NCI-H2171 treated with DMSO at 0.1 percent for 48 hours (cell line): ENCODE data around the gene DNMT1.

ENCODE experiments used
- DNase-seq: peaks from one replicate; lab custom pipeline; 2025; lab: John Stamatoyannopoulos, UW

Gene DNMT1

DNA sequence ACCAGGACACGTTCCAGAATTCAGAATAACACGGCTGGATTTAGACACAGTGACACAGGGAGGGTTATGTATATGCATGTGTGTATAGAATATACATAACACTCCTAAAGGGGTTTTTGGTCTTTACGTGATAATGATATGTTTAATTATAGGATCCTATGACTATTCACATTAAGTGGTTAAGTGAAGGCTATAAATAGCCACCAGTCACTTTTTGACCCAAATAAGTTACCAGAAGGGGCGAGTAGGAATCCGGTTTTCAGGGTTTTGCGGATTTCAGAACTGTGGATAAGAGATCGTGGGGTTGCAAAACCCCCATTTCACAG is 99.2 kb downstream of the DNMT1 start:
- DNase-seq: no peak

DNA sequence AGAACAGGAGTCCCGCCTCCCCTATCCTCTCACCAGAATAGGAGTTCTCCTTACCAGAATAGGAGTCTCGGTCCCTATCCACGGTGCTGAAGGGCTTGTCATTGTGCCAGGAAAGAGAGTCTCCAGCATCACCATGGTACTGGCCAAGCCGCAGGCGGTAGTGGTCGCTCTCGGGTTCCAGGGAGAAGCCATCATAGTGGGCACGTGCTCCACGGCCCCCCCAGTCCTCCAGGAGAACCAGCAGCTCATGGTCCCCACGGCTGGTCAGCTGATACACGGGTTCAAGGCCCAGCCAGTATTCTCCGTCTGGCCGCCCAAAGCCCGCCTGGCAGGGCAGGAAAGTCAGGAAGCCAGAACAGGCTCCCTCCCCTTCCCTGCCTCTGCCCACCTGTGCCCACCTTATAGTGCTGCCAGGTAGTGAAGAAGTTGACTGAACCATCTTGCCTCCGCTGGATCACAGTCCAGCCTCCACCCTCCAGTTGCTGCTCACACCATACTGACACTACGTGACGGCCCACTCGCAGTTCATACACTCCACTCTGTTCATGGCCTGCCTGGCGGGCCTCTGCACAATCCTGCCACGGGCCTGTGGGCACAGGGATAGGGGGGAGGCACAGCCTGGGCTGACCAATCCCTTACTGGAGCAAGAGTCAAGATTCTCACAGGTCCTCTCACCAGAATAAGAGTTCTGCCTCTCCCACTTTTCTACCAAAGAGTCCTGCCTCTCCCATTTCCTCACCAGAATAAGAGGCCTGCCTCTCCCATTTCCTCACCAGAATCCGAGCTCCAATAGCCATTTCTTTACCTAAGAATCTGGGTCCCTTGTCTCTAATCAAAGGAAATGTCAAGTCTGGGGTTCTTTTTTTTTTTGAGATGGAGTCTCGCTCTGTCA is 101.2 kb downstream of the DNMT1 start:
- no peak for DNase-seq

DNA sequence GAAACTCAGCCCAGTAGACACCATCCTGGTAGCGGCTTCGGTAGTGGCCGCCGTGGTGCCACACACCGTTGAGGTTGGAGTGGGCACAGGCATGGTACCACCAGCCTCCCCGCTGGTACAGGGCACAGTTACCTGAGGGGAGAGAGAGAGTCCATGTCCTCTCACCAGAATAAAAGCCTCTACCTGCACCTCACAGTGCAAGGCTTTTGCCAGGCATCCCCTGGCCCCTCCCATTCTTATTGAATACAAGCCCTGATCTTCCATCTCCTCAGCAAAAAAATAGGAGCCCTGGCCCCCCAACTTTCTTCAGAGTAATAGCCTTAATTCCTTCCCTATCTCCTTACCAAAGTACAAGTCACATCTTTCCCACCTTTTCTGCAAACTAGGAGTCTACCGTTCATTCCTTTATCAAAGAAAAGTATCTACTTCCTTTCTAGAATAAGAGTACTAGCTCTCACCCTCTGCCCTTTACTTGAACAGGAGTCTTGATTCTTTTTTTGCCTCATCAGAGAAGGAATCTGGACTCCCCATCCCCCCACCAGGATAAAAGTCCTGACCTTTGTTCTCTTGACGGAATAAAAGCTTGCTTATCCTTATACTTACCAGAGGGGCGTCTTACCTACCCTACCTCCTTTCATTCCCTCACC is 102.0 kb downstream of the DNMT1 start:
- no peak for DNase-seq

DNA sequence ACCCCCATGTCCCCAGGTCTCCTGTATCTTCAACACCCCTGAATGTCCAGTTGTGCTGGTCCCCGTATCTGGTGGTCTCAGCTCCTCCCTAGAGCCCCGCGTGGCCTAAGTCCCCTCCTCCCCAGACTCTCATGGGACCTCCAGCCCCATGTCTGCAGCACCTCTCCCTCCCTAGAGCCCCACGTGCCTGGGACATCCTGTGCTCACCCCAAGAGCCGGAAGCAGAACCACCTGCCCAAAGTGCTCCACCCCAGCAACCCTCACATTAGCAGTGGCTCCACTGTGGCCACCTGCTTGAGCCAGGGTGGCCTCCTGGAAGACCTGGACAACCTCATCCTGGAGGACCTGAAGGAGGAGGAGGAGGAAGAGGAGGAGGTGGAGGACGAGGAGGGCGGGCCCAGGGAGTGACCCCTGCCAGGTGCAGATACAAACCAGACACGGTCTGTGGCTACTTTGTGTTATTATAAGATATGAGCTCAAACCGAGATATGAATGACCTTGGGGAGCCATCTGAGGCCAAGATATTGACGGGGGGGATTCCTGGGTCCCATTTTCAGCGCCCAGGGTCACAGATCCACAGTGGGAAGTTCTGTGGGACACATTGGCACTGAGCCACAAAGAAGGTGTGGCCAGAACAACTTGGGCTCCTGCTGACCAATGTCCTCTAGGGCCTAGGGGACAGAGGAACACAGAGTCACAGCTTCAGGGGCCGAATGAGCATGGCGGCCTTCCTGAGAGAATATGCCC is 102.7 kb downstream of the DNMT1 start:
- no peak for DNase-seq

DNA sequence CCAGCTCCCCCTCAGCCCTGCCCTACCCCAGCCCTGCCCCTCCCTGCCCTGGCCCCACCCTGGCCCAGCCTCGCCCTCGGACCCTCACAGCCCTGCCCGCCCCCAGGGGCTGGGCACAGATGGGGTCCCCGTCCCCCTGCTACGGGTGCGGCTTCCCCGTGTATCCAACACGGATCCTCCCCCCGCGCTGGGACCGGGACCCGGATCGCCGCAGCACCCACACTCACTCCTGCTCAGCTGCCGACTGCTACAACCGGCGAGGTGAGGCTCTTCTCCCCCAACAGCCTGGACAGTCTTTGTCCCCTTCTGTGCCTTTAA is 103.4 kb downstream of the DNMT1 start:
- no peak for DNase-seq

DNA sequence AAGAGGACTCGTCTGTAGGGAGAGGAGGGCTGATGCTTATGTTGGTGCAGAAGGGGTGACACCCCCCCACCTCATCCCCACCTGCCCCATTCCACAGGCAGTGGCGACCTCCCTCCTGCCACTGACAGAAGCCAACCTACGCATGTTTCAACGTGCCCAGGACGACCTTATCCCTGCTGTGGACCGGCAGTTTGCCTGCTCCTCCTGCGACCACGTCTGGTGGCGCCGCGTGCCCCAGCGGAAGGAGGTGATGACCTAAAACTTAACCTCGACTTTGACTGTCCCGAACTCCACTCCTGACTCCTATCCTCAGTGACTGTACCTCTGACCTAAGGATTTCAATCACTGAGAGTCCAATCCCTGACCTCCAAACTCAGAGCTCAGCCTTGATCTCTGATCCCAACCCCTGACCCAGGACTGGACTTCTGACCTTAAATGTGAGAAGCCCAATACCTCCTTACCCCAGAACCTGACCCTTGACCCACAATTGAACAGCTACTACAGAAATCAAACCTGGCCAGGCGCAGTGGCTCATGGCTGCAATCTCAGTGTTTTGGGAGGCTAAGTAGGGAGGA is 104.9 kb downstream of the DNMT1 start:
- no peak for DNase-seq

DNA sequence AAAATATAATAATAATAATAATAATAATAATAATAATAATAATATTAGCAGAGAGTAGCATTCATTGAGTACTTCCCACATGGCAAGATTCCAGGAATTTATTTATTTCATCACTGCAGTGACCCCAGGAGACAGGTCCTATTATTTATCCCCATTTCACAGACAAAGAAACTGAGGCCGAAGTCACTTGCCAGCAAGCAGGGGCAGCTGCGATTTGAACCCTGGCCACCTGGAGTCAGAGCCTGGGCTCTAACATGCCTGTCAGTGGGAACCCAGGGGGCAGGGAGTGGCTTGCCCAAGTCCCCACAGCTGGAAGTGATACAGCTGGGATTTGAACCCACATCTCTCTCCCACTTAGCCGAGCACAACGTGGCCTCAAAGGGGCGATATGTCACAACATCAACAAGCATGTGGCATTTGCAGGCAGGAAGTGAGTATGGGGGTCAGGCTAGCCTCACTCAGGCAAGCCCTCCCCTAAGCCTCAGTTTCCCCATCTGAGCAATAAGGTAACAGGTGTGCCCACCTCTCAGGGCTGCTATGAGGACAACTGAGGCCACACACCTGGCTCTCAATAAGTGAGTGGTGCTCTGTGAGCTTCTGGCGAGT is 105.7 kb downstream of the DNMT1 start:
- no peak for DNase-seq

DNA sequence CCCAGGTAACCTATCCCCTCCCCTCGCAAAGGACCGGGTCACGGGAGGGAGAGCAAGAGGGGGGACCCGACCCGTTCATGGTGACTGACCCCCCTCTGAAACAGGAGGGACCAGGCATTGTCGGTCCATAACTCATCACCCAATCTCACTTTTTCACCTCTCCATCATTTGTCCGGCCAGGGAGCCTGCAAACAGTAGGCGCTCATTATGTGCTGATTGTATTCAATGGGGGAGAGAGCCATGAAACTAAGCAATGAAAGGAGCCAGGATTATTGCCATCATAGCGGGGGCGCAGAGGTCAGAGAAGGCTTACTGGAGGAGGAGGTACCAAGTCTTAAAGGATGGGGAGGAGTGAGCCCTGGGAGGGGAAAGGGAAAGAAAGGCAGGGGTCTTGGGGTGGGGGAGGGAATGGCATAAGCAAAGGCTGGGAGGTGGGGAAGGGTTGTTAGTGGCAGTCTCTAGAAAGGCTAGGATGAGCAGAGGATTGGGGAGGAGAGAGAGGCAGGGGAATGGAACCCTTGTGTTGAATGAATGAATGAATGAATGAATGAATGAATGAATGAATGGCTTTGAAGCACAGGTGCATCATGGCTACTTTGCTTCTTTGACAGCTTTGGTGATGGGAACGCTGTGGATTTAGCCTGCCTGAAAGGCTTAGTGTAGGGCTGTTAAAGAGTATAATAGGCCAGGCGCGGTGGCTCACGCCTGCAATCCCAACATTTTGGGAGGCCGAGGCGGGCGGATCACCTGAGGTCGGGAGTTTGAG is 107.3 kb downstream of the DNMT1 start:
- no peak for DNase-seq

DNA sequence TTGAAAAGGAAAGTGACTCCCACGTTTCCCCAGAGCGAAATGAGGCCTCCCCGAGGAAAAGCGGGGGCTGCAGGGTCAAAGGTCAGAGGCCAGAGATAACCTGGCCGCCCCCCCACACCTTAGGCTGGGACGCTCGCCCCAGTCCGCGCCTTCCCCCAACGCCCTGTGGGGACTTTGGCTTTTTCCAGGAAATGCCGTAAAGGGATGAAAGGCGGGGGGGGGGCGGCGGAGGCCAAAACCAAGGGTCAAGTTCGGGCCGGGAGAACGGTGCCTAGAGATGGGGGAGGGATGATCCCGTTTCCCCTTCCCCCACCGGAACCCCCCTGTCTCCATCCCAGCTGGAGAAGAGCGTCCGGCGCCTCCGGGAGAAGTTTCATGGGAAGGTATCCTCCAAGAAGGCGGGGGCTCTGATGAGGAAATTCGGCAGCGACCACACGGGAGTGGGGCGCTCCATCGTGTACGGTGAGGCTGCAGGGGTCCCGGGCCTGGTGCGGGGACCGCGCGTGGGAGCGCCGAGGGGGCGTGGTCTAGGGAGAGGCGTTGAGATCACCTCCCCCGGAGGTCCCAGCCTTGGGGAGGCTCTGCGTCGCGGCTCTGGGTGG is 108.1 kb downstream of the DNMT1 start:
- no peak for DNase-seq

DNA sequence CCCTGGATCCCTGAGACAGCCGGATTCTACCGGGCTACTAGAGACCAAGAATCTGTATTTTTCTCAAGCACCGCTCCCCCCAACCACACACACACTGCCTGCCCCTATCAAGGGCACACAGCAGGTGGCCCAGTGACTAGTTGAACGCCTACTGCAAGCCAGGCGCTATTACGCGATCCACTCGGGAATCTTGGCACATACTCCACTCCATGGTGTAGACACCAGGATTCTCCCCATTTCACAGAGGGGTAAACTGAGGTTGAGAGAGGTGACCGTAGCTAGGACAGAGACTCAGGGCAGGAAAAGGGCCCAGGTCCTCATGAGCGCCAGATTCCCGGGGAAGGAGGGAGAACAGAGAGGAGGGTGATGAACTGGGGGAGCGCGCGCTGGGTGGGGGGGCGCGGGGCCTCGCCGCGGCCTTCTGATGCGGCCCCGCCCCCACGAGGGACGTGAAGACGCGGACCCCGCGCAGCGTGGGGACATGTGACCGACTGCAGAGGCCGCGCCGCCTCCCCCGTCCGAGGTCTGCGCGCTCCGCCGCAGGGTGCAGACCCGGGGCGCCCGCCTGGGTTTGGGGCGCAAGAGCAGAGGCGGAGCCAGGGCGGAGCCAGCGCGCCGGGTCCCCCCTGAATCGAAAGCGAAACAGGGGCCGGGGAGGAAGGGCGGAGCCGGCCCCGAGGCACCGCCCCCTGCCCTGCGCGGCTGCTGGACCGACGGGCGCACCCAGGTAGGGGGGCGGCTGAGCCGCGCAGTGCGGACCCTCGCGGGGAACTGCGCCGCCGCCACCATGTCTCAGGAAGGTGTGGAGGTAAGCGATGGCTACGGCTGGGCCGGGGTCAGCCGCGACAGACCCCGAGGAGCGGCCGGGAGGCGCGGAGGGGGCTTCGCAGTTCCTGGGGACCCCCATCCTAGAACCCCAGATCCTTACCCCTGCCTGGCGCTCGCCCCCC is 108.8 kb downstream of the DNMT1 start, which contains the start of gene SHFL:
Gene SHFL (plus strand): TSS at position 677 of the 950 bp plus-strand sequence. CDS start 111 bp downstream, at position 788.
- no peak for DNase-seq

DNA sequence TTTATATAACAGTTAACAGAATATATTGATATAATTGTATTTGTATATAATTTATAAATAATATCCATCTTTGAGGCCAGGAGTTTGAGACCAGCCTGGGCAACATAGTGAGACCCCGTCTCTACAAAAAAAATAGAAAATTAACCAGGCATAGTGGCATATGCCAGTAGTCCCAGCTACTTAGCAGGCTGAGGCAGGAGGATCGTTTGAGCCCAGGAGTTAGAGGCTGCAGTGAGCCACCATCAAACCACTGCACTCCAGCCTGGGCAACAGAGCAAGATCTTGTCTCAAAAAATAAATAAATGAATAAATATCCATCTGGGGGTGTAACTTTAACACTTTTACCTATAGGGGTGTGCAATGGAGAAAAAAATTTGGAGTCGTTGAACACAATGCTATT is 110.0 kb downstream of the DNMT1 start:
- DNase-seq: no peak

DNA sequence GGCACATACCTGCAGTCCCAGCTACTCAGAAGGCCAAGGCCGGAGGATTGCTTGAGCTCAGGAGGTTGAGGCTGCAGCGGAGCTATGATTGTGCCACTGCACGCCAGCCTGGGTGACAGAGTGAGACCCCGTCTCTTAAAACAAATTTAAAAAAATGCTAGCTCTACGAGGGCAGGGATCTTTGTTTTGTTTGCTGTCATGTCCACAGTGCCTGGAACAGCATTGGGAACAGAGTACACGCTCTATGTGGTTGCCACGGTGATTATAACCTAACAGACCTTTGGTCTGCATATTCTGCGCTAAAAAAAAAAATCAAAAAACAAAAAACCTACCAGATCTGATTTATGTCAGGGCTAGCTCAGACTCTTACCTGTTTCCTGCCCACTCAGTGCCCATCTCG is 110.8 kb downstream of the DNMT1 start:
- no peak for DNase-seq
